K562 (cell line): ENCODE measurements around the gene MVK.

ENCODE experiments used
- ADNP ChIP-seq: fragments of 200-800 bp; sonication (Bioruptor generic); IDR thresholded peaks from 2 replicates; pipeline ENCODE4 v1.6.1; 2016; ENCODE audit warnings: missing genetic modification characterization, missing compliant biosample characterization
- MCM5 ChIP-seq: fragments of 450-650 bp; IDR thresholded peaks from 2 replicates; pipeline ENCODE4 v1.6.1; 2016; ENCODE audit warnings: low read depth
- ZNF398 ChIP-seq: fragments of 250-450 bp; sonication (Bioruptor Pico); IDR thresholded peaks from 2 replicates; pipeline ENCODE4 v1.8.0; 2021; ENCODE audit warnings: moderate library complexity, mild to moderate bottlenecking, inconsistent platforms
- TF ChIP-seq, protein P1 (sequence below), 3 experiments: IDR thresholded peaks in 2 of 3; conservative IDR thresholded peaks in 1 of 3; 2 replicates each; pipeline ENCODE4 v1.5.1; 2011 to 2012; ENCODE audit warnings: low read length in 3 of 3, mild to moderate bottlenecking in 3 of 3, control low read depth in 2 of 3, improper control_type of control experiment in 1 of 3, inconsistent platforms in 1 of 3, low read depth in 1 of 3, mixed read lengths in 1 of 3, moderate library complexity in 1 of 3; ENCODE audit not compliant: insufficient read depth in 2 of 3
- TF ChIP-seq, protein P2 (sequence below): sonication (generic); formaldehyde crosslinking; IDR thresholded peaks from 2 replicates; pipeline ENCODE4 v1.9.0; 2022; ENCODE audit warnings: mild to moderate bottlenecking, missing genetic modification reagents

GRCh38 chr12:109615556-109616229 lies 42.1 kb downstream of the MVK start:
- no peak for TF ChIP-seq MCM5
- TF ChIP-seq, protein P1, sequence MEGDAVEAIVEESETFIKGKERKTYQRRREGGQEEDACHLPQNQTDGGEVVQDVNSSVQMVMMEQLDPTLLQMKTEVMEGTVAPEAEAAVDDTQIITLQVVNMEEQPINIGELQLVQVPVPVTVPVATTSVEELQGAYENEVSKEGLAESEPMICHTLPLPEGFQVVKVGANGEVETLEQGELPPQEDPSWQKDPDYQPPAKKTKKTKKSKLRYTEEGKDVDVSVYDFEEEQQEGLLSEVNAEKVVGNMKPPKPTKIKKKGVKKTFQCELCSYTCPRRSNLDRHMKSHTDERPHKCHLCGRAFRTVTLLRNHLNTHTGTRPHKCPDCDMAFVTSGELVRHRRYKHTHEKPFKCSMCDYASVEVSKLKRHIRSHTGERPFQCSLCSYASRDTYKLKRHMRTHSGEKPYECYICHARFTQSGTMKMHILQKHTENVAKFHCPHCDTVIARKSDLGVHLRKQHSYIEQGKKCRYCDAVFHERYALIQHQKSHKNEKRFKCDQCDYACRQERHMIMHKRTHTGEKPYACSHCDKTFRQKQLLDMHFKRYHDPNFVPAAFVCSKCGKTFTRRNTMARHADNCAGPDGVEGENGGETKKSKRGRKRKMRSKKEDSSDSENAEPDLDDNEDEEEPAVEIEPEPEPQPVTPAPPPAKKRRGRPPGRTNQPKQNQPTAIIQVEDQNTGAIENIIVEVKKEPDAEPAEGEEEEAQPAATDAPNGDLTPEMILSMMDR (IDR thresholded peaks at IDR 0.05 in 2 of 3, conservative IDR thresholded peaks at IDR 0.05 in 1 of 3; ENCODE audit: insufficient read depth in 2 of 3, low read depth in 1 of 3, low read length in 3 of 3), result no peak
- no peak for TF ChIP-seq ADNP (tag)
- TF ChIP-seq, protein P2, sequence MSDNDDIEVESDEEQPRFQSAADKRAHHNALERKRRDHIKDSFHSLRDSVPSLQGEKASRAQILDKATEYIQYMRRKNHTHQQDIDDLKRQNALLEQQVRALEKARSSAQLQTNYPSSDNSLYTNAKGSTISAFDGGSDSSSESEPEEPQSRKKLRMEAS (CRISPR knock-in tag), result no peak
- TF ChIP-seq ZNF398 (CRISPR knock-in tag), result no peak
